ENCODE measurements around the gene FMNL2.

GRCh38 chr2:152353364-152353763, 18.4 kb downstream of the FMNL2 start:
- TF ChIP-seq POLR2A (IDR thresholded peaks at IDR 0.05; ENCODE audit: low read depth, low read length) (no peak), POLR2AphosphoS5 (IDR thresholded peaks at IDR 0.05; ENCODE audit: low read depth, low read length) (no peak), TAF1 (IDR thresholded peaks at IDR 0.05; ENCODE audit: low read depth, low read length) (no peak)
